Pancreas (tissue), 10 donors: ENCODE results near the gene DAD1. TPM values are rescaled to one million over a fixed set of nuclear protein-coding genes. Genes with fewer than 3 reads are reported as not detected.
A peak's percentile ranks its signal among the peaks of the same experiment; 100 is the strongest.

Experiments used
- ATAC-seq, 4 donors: fragments of 200-7000 bp; cut with Tn5 transposase; one replicate each; pipeline versions ENCODE4 v1.8.0 to v1.9.1; 2020; ENCODE audit warnings: mild to moderate bottlenecking in 4 of 4, moderate library complexity in 4 of 4
- DNase-seq, 6 donors: peaks; one replicate each; pipeline ENCODE4 v3.0.0-alpha.2; 2020
- FAIRE-seq: peaks from 2 replicates; lab custom pipeline; 2012; peaks lifted over from hg19 to GRCh38; lab: Jason Lieb, UNC
- H3K27ac ChIP-seq, 4 donors: fragments of 200-600 bp; sonication (generic); 1 replicate in 3 of 4; 2 replicates in 1 of 4; pipeline versions ENCODE4 v1.5.0 to v1.8.0; 2020
- H3K27me3 ChIP-seq, 4 donors: fragments of 200-600 bp; one replicate each; pipeline ENCODE4 v1.8.0; 2021
- H3K36me3 ChIP-seq, 3 donors: fragments of 200-600 bp; sonication (generic) in 1 of 3; one replicate each; pipeline versions ENCODE4 v1.5.0 to v1.8.0; 2020 to 2021
- H3K4me1 ChIP-seq, 3 donors: fragments of 200-600 bp; one replicate each; pipeline ENCODE4 v1.8.0; 2021
- H3K4me3 ChIP-seq, 4 donors: fragments of 200-600 bp; sonication (generic) in 2 of 4; one replicate each; pipeline versions ENCODE4 v1.5.0 to v1.8.0; 2020 to 2021
- H3K9me3 ChIP-seq, 4 donors: fragments of 200-600 bp; one replicate each; pipeline ENCODE4 v1.8.0; 2021
- WGBS, 2 donors: extraction: QIAGEN DNeasy Blood & Tissue Kit; methylation state at CpG; one replicate each; pipeline ENCODE4 v1.1.7; 2013; 5-methylcytosine and 5-hydroxymethylcytosine counted together
- intact Hi-C, 3 donors: fragments of 100-400 bp; cut with DNase I; formaldehyde crosslinking; loops; one replicate each; pipeline versions ENCODE4 v1.11.1 to v1.14.2; 2022
- polyA plus RNA-seq, 2 donors: library from polyadenylated mRNA; stranded (reverse); fragments of 200-250 nt; gene quantifications; one replicate each; pipeline ENCODE4 v1.2.3, GENCODE V29; 2013
- total RNA-seq, 6 donors: library from RNA; stranded (reverse); fragmentation: NEBNext Ultra II Directional in 4 of 6; extraction: Animal tissue kit (Norgen Biotek cat#: 25700) in 4 of 6; gene quantifications; one replicate each; pipeline versions ENCODE4 v1.2.1 to v1.2.4, GENCODE V29; 2021 to 2023
- TF ChIP-seq, protein P1 (sequence below), 4 donors: fragments of 200-600 bp; sonication (generic) in 3 of 4; IDR thresholded peaks; one replicate each; pipeline versions ENCODE4 v1.5.0 to v1.8.0; 2021; ENCODE audit warnings: antibody characterized with exemption in 4 of 4
- donor health status: healthy with polysubstance abuse.
- donor health status: DM: no; HTN: no; CAD: no; lungs with moderate emphysema.
- donor health status: DM: no; HTN: no; CAD: no.
- donor health status: control.
- donor health status: control.
- donor health status: Bipolar disorder and iron deficiency.
- donor health status: DM: yes; HTN: yes; CAD: no.
- donor health status: DM: no; HTN: no; CAD: no.
- donor health status: DM: no; HTN: no; CAD: no.
- donor health status: DM: yes; HTN: yes; CAD: no.

The DAD1 gene
- total and polyA plus RNA-seq, 8 donors: 58.2 to 178 (median 85.2) TPM

GRCh38 chr14:22597771-22598098, 8.7 kb upstream of the DAD1 start:
- peak overlapping the region; percentile 78 to 97 (median 88) for H3K27ac ChIP-seq
- DNase-seq: no peak

DNA sequence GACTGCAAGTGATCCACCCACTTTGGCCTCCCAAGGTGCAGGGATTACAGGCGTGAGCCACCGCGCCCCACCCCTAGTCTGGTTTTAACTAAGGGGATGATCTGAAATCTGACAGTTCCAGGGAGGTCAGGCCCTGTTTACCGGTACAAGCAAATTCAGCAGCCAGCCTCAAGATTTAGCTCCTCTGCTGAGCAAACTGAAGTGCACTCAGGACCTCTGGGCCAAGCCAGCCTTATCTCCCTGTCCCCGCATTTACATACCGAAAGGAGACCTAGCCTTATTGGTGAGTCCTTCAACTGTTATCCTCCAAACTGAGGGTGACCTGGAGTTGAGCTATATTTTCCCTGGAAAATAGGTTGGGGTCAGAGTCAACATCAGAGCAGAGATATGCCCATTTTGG, 8.2 kb upstream of the DAD1 start:
- TF ChIP-seq, protein P1, sequence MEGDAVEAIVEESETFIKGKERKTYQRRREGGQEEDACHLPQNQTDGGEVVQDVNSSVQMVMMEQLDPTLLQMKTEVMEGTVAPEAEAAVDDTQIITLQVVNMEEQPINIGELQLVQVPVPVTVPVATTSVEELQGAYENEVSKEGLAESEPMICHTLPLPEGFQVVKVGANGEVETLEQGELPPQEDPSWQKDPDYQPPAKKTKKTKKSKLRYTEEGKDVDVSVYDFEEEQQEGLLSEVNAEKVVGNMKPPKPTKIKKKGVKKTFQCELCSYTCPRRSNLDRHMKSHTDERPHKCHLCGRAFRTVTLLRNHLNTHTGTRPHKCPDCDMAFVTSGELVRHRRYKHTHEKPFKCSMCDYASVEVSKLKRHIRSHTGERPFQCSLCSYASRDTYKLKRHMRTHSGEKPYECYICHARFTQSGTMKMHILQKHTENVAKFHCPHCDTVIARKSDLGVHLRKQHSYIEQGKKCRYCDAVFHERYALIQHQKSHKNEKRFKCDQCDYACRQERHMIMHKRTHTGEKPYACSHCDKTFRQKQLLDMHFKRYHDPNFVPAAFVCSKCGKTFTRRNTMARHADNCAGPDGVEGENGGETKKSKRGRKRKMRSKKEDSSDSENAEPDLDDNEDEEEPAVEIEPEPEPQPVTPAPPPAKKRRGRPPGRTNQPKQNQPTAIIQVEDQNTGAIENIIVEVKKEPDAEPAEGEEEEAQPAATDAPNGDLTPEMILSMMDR (IDR thresholded peaks at IDR 0.05): no peak
- Histone ChIP-seq H3K36me3 (peaks cover 0 to 7% (median 1%) of the 10 kb centered on the region in 3 donors), H3K4me1 (peaks cover 10 to 17% (median 10%) of the 10 kb centered on the region in 3 donors), H3K27me3 (no peaks in the 10 kb centered on the region), H3K9me3 (no peaks in the 10 kb centered on the region), H3K27ac (no peak overlapping the region), H3K4me3 (peak overlapping the region in 2 of 4 donors; percentile 74 to 78)
- intact Hi-C loops: no loop called here
- no peak for DNase-seq
- FAIRE-seq: no peak
- no peak for ATAC-seq
- 64 to 67% methylated on average over 6 of the region's 6 CpGs for WGBS, 2 donors

More at GRCh38 chr14:22597771-22598098, 8.7 kb upstream of the DAD1 start:
- Histone ChIP-seq H3K9me3 (no peaks in the 10 kb centered on the region), H3K36me3 (peaks cover 0 to 11% (median 4%) of the 10 kb centered on the region in 3 donors), H3K27me3 (no peaks in the 10 kb centered on the region), H3K4me3 (peak overlapping the region; percentile 45 to 78 (median 67)), H3K4me1 (peaks cover 10 to 17% (median 10%) of the 10 kb centered on the region in 3 donors)
- WGBS, 2 donors: 2 to 5% methylated on average over 9 of the region's 9 CpGs
- ATAC-seq (peak in 3 of 4 donors; percentile 1 to 21 (median 8)), FAIRE-seq (no peak)
- TF ChIP-seq, protein P1 (IDR thresholded peaks at IDR 0.05): no peak
- intact Hi-C loops: no loop called here

- Histone ChIP-seq H3K27ac (no peak overlapping the region), H3K4me1 (peaks cover 10 to 17% (median 10%) of the 10 kb centered on the region in 3 donors), H3K36me3 (no peaks in the 10 kb centered on the region), H3K9me3 (no peaks in the 10 kb centered on the region), H3K27me3 (no peaks in the 10 kb centered on the region), H3K4me3 (no peak overlapping the region)
- ATAC-seq (no peak), DNase-seq (no peak), FAIRE-seq (no peak)
- TF ChIP-seq, protein P1 (IDR thresholded peaks at IDR 0.05): no peak
- intact Hi-C loops: no loop called here
- 72 to 74% methylated on average over 3 of the region's 3 CpGs for WGBS, 2 donors
These were observed 7.4 kb upstream of the DAD1 start for GRCh38 chr14:22596354-22596879.

- TF ChIP-seq, protein P1 (IDR thresholded peaks at IDR 0.05): no peak
- no peak for DNase-seq
- Histone ChIP-seq H3K4me1 (peaks cover 2 to 10% (median 8%) of the 10 kb centered on the region in 3 donors), H3K4me3 (no peak overlapping the region), H3K9me3 (no peaks in the 10 kb centered on the region), H3K36me3 (no peaks in the 10 kb centered on the region), H3K27me3 (no peaks in the 10 kb centered on the region), H3K27ac (no peak overlapping the region)
- no peak for ATAC-seq
- intact Hi-C loops: no loop called here
- FAIRE-seq: no peak
- WGBS, 2 donors: 51 to 55% methylated on average over 4 of the region's 4 CpGs
These were observed 5.2 kb upstream of the DAD1 start for GRCh38 chr14:22594156-22594716.

- 73 to 75% methylated on average over 2 of the region's 2 CpGs for WGBS, 2 donors
- intact Hi-C loops: no loop called here
- FAIRE-seq: no peak
- H3K27ac ChIP-seq: no peak overlapping the region
- no peaks in the 10 kb centered on the region for H3K27me3 ChIP-seq
- ATAC-seq: no peak
- no peaks in the 10 kb centered on the region for H3K9me3 ChIP-seq
- no peak overlapping the region for H3K4me3 ChIP-seq
- DNase-seq: no peak
- TF ChIP-seq, protein P1 (IDR thresholded peaks at IDR 0.05): no peak
- no peaks in the 10 kb centered on the region for H3K36me3 ChIP-seq
- peaks cover 0 to 6% (median 6%) of the 10 kb centered on the region in 3 donors for H3K4me1 ChIP-seq
These were observed 4.6 kb upstream of the DAD1 start for GRCh38 chr14:22593601-22594000.
